Measurements from ENCODE around the gene WNT2.

Gene WNT2

DNA sequence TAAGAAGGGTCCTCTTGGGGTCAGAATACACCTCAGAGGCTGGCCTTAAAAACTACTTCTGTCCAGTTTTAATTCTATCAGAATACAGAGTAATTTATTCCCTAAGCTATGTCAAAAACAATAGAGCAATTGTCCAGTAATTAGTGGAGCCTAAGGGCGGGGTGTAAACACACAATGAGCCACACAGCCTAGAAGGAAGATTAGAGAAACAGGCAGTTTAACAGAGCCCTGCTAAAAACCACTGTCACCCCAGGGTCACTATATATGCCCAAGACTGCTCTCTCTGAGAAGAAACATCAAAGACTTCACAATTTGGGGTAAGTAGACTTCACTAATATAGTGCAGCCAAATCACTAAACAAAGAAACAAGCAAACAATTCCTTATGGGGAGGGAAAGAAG, 27.2 kb upstream of the WNT2 start:
- H3K9ac ChIP-seq, result no peak overlapping the region
- H3K79me2 ChIP-seq, result no peaks in the 10 kb centered on the region
- TF ChIP-seq, protein P1, sequence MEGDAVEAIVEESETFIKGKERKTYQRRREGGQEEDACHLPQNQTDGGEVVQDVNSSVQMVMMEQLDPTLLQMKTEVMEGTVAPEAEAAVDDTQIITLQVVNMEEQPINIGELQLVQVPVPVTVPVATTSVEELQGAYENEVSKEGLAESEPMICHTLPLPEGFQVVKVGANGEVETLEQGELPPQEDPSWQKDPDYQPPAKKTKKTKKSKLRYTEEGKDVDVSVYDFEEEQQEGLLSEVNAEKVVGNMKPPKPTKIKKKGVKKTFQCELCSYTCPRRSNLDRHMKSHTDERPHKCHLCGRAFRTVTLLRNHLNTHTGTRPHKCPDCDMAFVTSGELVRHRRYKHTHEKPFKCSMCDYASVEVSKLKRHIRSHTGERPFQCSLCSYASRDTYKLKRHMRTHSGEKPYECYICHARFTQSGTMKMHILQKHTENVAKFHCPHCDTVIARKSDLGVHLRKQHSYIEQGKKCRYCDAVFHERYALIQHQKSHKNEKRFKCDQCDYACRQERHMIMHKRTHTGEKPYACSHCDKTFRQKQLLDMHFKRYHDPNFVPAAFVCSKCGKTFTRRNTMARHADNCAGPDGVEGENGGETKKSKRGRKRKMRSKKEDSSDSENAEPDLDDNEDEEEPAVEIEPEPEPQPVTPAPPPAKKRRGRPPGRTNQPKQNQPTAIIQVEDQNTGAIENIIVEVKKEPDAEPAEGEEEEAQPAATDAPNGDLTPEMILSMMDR (IDR thresholded peaks at IDR 0.05), result no peak
- no peaks in the 10 kb centered on the region for H3K27me3 ChIP-seq (ENCODE audit: control insufficient read depth, insufficient read depth, low read length)
- H3K4me3 ChIP-seq (ENCODE audit: low read depth, low read length), result no peak overlapping the region
- no peaks in the 10 kb centered on the region for H3K4me1 ChIP-seq
- no peak overlapping the region for H3K4me2 ChIP-seq (ENCODE audit: low read length)
- H3K9me3 ChIP-seq (ENCODE audit: control insufficient read depth, low read length), result no peaks in the 10 kb centered on the region
- H2AFZ ChIP-seq, result no peak overlapping the region
- H3K27ac ChIP-seq, result no peak overlapping the region
- no peaks in the 10 kb centered on the region for H3K36me3 ChIP-seq (ENCODE audit: control insufficient read depth, insufficient read depth, low read length)

DNA sequence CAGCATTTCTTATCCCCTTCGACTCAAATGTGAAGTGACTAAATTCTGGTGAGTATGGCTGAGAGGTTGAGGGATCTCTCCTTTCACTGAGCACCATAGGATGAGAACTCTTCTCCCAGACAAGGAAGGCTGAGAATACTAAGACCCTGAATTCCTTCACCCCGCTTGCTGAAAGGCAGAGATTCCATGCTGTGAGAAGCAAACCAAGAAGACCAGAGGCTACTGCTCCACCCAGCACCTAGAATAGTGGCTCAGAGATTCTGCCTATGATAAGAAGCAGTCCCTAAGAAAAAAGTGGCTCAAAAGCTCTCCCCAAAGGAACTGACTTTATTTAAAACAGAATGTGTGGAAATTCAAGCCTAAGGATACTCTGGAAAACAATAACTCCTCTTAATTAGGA, 26.7 kb upstream of the WNT2 start:
- Histone ChIP-seq H3K27ac (no peak overlapping the region), H3K9me3 (ENCODE audit: control insufficient read depth, low read length) (no peaks in the 10 kb centered on the region), H2AFZ (no peak overlapping the region), H3K9ac (no peak overlapping the region), H3K4me1 (no peaks in the 10 kb centered on the region), H3K36me3 (ENCODE audit: control insufficient read depth, insufficient read depth, low read length) (no peaks in the 10 kb centered on the region), H3K79me2 (no peaks in the 10 kb centered on the region), H3K4me3 (ENCODE audit: low read depth, low read length) (no peak overlapping the region), H3K4me2 (ENCODE audit: low read length) (no peak overlapping the region), H3K27me3 (ENCODE audit: control insufficient read depth, insufficient read depth, low read length) (no peaks in the 10 kb centered on the region)
- TF ChIP-seq, protein P1 (IDR thresholded peaks at IDR 0.05), result no peak

DNA sequence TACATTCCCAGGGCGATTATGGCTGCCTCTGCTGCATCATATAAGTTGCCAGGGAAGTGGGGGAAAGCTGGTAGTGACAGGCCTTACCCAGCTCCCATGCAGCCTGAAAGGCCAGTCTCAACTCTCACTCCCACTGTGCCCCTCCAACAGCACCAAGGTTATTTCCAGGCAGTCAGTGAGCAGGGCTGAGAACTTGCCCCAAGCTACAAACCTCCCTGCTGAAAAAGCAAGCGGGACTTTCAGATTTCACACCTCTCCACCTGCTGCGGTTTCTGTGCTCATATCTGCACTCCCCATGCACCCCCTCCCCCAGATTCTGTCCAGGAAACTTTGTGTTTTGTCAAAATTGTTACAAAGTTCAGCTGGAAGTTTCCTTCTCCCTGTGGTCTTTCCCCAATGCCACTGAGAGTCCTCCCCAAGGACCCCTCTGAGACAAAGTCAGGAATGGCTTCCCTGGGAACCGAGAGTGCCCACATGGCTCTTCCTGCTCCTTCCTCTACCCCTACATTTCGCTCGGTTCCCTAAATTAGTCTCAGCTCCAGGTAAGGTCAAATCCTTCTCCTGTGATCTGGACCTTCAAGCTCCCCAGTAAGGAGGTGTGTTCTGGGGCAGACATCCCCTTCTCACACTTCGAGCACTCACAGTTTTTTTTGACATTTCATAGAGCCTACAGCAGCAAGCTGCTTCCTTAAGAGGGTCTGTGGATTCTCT, 25.3 kb upstream of the WNT2 start:
- TF ChIP-seq, protein P1 (IDR thresholded peaks at IDR 0.05), result no peak
- Histone ChIP-seq H3K27me3 (ENCODE audit: control insufficient read depth, insufficient read depth, low read length) (no peaks in the 10 kb centered on the region), H3K9me3 (ENCODE audit: control insufficient read depth, low read length) (no peaks in the 10 kb centered on the region), H3K9ac (no peak overlapping the region), H3K4me1 (no peaks in the 10 kb centered on the region), H3K27ac (no peak overlapping the region), H3K4me2 (ENCODE audit: low read length) (no peak overlapping the region), H3K36me3 (ENCODE audit: control insufficient read depth, insufficient read depth, low read length) (no peaks in the 10 kb centered on the region), H3K79me2 (no peaks in the 10 kb centered on the region), H3K4me3 (ENCODE audit: low read depth, low read length) (no peak overlapping the region), H2AFZ (no peak overlapping the region)

DNA sequence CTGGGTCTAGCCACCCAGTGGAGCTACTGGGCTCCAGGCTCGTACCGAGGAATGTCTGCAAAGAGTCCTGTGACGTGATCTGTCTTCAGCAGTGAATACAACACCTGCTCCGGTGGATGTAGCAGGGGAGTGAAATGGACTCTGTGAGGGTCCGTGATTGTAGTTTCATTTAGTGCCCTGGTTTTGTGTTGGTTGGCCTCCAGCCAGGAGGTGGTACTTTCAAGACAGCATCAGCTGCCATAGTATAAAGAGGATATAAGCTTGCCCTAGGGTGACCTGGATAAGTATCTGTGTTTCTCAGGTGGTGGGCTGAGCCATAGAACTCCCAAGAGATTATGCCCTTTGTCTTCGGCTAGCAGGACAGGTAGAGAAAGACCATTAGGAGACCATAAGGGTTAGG, 24.6 kb upstream of the WNT2 start:
- Histone ChIP-seq H3K9ac (no peak overlapping the region), H3K9me3 (ENCODE audit: control insufficient read depth, low read length) (no peaks in the 10 kb centered on the region), H3K27ac (no peak overlapping the region), H2AFZ (no peak overlapping the region), H3K4me3 (ENCODE audit: low read depth, low read length) (no peak overlapping the region), H3K36me3 (ENCODE audit: control insufficient read depth, insufficient read depth, low read length) (no peaks in the 10 kb centered on the region), H3K79me2 (no peaks in the 10 kb centered on the region), H3K27me3 (ENCODE audit: control insufficient read depth, insufficient read depth, low read length) (no peaks in the 10 kb centered on the region), H3K4me2 (ENCODE audit: low read length) (no peak overlapping the region), H3K4me1 (no peaks in the 10 kb centered on the region)
- TF ChIP-seq, protein P1 (IDR thresholded peaks at IDR 0.05), result no peak

DNA sequence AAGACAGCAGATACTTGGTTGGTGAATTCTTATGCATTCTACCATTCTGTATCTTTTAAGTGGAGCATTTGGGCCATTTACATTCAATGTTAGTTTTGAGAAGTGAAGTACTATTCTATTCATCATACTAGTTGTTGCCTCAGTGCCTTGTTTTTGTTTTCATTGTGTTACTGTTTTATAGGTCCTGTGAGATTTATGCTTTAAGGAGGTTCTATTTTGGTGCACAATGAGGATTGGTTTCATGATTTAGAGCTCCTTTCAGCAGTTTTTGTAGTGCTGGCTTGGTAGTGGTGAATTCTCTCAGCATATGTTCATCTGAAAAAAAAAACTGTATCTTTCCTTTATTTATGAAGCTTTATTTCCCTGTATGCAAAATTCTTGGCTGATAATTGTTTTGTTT, 23.3 kb upstream of the WNT2 start:
- Histone ChIP-seq H3K36me3 (ENCODE audit: control insufficient read depth, insufficient read depth, low read length) (no peaks in the 10 kb centered on the region), H3K9me3 (ENCODE audit: control insufficient read depth, low read length) (no peaks in the 10 kb centered on the region), H3K4me1 (no peaks in the 10 kb centered on the region), H3K79me2 (no peaks in the 10 kb centered on the region), H3K27ac (no peak overlapping the region), H3K27me3 (ENCODE audit: control insufficient read depth, insufficient read depth, low read length) (no peaks in the 10 kb centered on the region), H3K9ac (no peak overlapping the region), H3K4me2 (ENCODE audit: low read length) (no peak overlapping the region), H3K4me3 (ENCODE audit: low read depth, low read length) (no peak overlapping the region), H2AFZ (no peak overlapping the region)
- TF ChIP-seq, protein P1 (IDR thresholded peaks at IDR 0.05), result no peak
